OCI-LY3 (cell line): ENCODE results near the gene KCNRG.
A peak's percentile ranks its signal among the peaks of the same experiment; 100 is the strongest.

Experiments used
- H2AFZ ChIP-seq: fragments of 200-600, 300-600 bp; shearing (Covaris generic); 2 replicates; pipeline ENCODE4 v1.6.0; 2014; ENCODE audit warnings: antibody characterized with exemption, low read depth, low read length
- H3K27ac ChIP-seq: fragments of 200-600, 300-600 bp; sonication (generic); 2 replicates; pipeline ENCODE4 v1.5.1; 2014; ENCODE audit warnings: mild to moderate bottlenecking, low read length, moderate library complexity, mixed read lengths
- H3K27me3 ChIP-seq: fragments of 200-600, 300-600 bp; sonication (generic); 2 replicates; pipeline ENCODE4 v1.6.1; 2014; ENCODE audit warnings: low read depth, low read length, mixed read lengths
- H3K36me3 ChIP-seq: fragments of 200-600, 300-600 bp; sonication (generic); replicated peaks from 2 replicates; pipeline ENCODE3; 2014; ENCODE audit warnings: low read depth, low read length, mixed read lengths
- H3K4me1 ChIP-seq: fragments of 300-600, 200-600 bp; sonication (generic); 2 replicates; pipeline ENCODE4 v1.6.1; 2014; ENCODE audit warnings: low read length, mixed read lengths
- H3K4me2 ChIP-seq: fragments of 200-600, 300-600 bp; sonication (generic); 2 replicates; pipeline ENCODE4 v1.6.1; 2014; ENCODE audit warnings: low read length, mixed read lengths
- H3K4me3 ChIP-seq: fragments of 300-600, 200-600 bp; sonication (generic); 2 replicates; pipeline ENCODE4 v1.5.1; 2014; ENCODE audit warnings: antibody characterized with exemption, mild to moderate bottlenecking, low read length, moderate library complexity
- H3K79me2 ChIP-seq: fragments of 300-600, 200-600 bp; shearing (Covaris generic); 2 replicates; pipeline ENCODE4 v1.6.1; 2014; ENCODE audit warnings: mild to moderate bottlenecking, low read length, mixed read lengths
- H3K9ac ChIP-seq: fragments of 300-600, 200-600 bp; shearing (Covaris generic); 2 replicates; pipeline ENCODE4 v1.6.0; 2014; ENCODE audit warnings: mild to moderate bottlenecking, low read length, moderate library complexity
- H3K9me3 ChIP-seq: fragments of 200-600, 300-600 bp; shearing (Covaris generic); 2 replicates; pipeline ENCODE4 v1.6.1; 2014; ENCODE audit warnings: low read length, mixed read lengths; ENCODE audit not compliant: insufficient read depth
- H4K20me1 ChIP-seq: fragments of 200-600, 300-600 bp; sonication (generic); 2 replicates; pipeline ENCODE4 v1.6.1; 2016; ENCODE audit warnings: low read length, mixed read lengths; ENCODE audit not compliant: insufficient read depth
- CTCF ChIP-seq: fragments of 200-600, 300-600 bp; sonication (generic); IDR thresholded peaks from 2 replicates; pipeline ENCODE4 v1.5.1; 2014; ENCODE audit warnings: antibody characterized with exemption, low read length, low read depth
- EZH2phosphoT487 ChIP-seq: fragments of 200-600 bp; shearing (Covaris generic); IDR thresholded peaks from 2 replicates; pipeline ENCODE4 v1.6.1; 2018; ENCODE audit warnings: antibody characterized with exemption, mixed run types, low read depth

Gene KCNRG

GRCh38 chr13:50030315-50030714 lies 15.1 kb downstream of the KCNRG start:
- H3K79me2 ChIP-seq: no peaks in the 10 kb centered on the region
- H3K27me3 ChIP-seq: no peaks in the 10 kb centered on the region
- H3K9ac ChIP-seq: no peak overlapping the region
- TF ChIP-seq EZH2phosphoT487 (no peak), CTCF (no peak)
- H3K9me3 ChIP-seq: no peaks in the 10 kb centered on the region
- no peak overlapping the region for H3K27ac ChIP-seq
- peaks cover 43% of the 10 kb centered on the region for H3K4me1 ChIP-seq
- H3K4me2 ChIP-seq: no peak overlapping the region
- no peak overlapping the region for H2AFZ ChIP-seq
- H3K4me3 ChIP-seq: no peak overlapping the region
- peaks cover 15% of the 10 kb centered on the region for H3K36me3 ChIP-seq
- H4K20me1 ChIP-seq: peaks cover 24% of the 10 kb centered on the region

GRCh38 chr13:50033725-50034124 lies 18.5 kb downstream of the KCNRG start:
- Histone ChIP-seq H3K79me2 (no peaks in the 10 kb centered on the region), H3K9me3 (no peaks in the 10 kb centered on the region), H3K9ac (no peak overlapping the region), H4K20me1 (0 out of 2 replicates have a peak, but pooled peaks cover 4% of the 10 kb centered on the region), H3K4me1 (peaks cover 12% of the 10 kb centered on the region), H3K4me2 (peak overlapping the region; percentile 2; the same call in 1 of the 2 replicates), H3K36me3 (no peaks in the 10 kb centered on the region), H3K27ac (no peak overlapping the region), H3K27me3 (no peaks in the 10 kb centered on the region), H3K4me3 (no peak overlapping the region), H2AFZ (no peak overlapping the region)
- TF ChIP-seq EZH2phosphoT487 (no peak), CTCF (no peak)

- H3K9me3 ChIP-seq: no peaks in the 10 kb centered on the region
- H3K4me2 ChIP-seq: no peak overlapping the region
- H3K4me1 ChIP-seq: peaks cover 12% of the 10 kb centered on the region
- peaks cover 16% of the 10 kb centered on the region for H3K36me3 ChIP-seq
- 0 out of 2 replicates have a peak, but pooled peaks cover 4% of the 10 kb centered on the region for H4K20me1 ChIP-seq
- no peaks in the 10 kb centered on the region for H3K27me3 ChIP-seq
- no peak overlapping the region for H3K4me3 ChIP-seq
- no peak overlapping the region for H3K27ac ChIP-seq
- H3K79me2 ChIP-seq: no peaks in the 10 kb centered on the region
- TF ChIP-seq CTCF (no peak), EZH2phosphoT487 (no peak)
- no peak overlapping the region for H2AFZ ChIP-seq
- H3K9ac ChIP-seq: no peak overlapping the region
Measured at GRCh38 chr13:50037788-50038187, 22.5 kb downstream of the KCNRG start.

- no peak overlapping the region for H3K4me3 ChIP-seq
- H3K9me3 ChIP-seq: no peaks in the 10 kb centered on the region
- H3K27ac ChIP-seq: no peak overlapping the region
- TF ChIP-seq CTCF (no peak), EZH2phosphoT487 (no peak)
- 0 out of 2 replicates have a peak, but pooled peaks cover 4% of the 10 kb centered on the region for H4K20me1 ChIP-seq
- no peaks in the 10 kb centered on the region for H3K27me3 ChIP-seq
- peaks cover 10% of the 10 kb centered on the region for H3K4me1 ChIP-seq
- no peak overlapping the region for H3K9ac ChIP-seq
- H2AFZ ChIP-seq: no peak overlapping the region
- no peak overlapping the region for H3K4me2 ChIP-seq
- H3K79me2 ChIP-seq: no peaks in the 10 kb centered on the region
- peaks cover 21% of the 10 kb centered on the region for H3K36me3 ChIP-seq
Measured at GRCh38 chr13:50038266-50038665, 23.0 kb downstream of the KCNRG start.
